PC-3 (cell line): ENCODE data around the gene DHCR7. TPM values are rescaled to one million over a fixed set of nuclear protein-coding genes. Genes with fewer than 3 reads are reported as not detected.

Experiments
- ATAC-seq: fragments of 200-7000 bp; cut with Tn5 transposase; 2 replicates; pipeline ENCODE4 v1.9.1; 2020; ENCODE audit warnings: mild to moderate bottlenecking, moderate library complexity
- BruUV-seq: library from RNA; stranded (reverse); fragments of 400-500 nt; replicated peaks from 2 replicates; lab custom pipeline; 2021; lab: Mats Ljungman, UMichigan
- CTCF ChIA-PET: fragments of 300-600 bp; sonication (Branson Sonifier 250); formaldehyde crosslinking; loops from one replicate; lab custom pipeline; 2022; ENCODE audit warnings: antibody characterized with exemption; lab: Charles Lee
- POLR2A ChIA-PET: fragments of 300-600 bp; sonication (Branson Sonifier 250); formaldehyde crosslinking; loops from one replicate; lab custom pipeline; 2022; ENCODE audit warnings: antibody characterized with exemption; ENCODE audit not compliant: unreplicated experiment; lab: Charles Lee
- DNase-seq: peaks from one replicate; pipeline ENCODE4 v3.0.0-alpha.2; 2015
- H2AFZ ChIP-seq: fragments of 300-600 bp; sonication (generic); 2 replicates; pipeline ENCODE4 v1.6.0; 2016; ENCODE audit warnings: antibody characterized with exemption, low read length
- H3F3A ChIP-seq: fragments of 300-600 bp; sonication (generic); one replicate; pipeline ENCODE4 v1.6.0; 2017; ENCODE audit warnings: antibody characterized with exemption, low read length, control low read depth, mild to moderate bottlenecking; ENCODE audit not compliant: unreplicated experiment
- H3K27ac ChIP-seq: fragments of 300-600 bp; sonication (generic); 2 replicates; pipeline ENCODE4 v1.5.1; 2016; ENCODE audit warnings: mild to moderate bottlenecking, low read length
- H3K27me3 ChIP-seq: fragments of 300-600 bp; sonication (generic); 2 replicates; pipeline ENCODE4 v1.6.1; 2016; ENCODE audit warnings: low read length, mixed read lengths
- H3K36me3 ChIP-seq: fragments of 300-600 bp; sonication (generic); 2 replicates; pipeline ENCODE4 v1.6.1; 2016; ENCODE audit warnings: low read depth, mixed run types, low read length, mixed read lengths
- H3K4me1 ChIP-seq: fragments of 300-600 bp; sonication (generic); 2 replicates; pipeline ENCODE4 v1.5.1; 2016; ENCODE audit warnings: low read length; ENCODE audit not compliant: insufficient read depth
- H3K4me2 ChIP-seq: fragments of 300-600 bp; sonication (generic); 2 replicates; pipeline ENCODE4 v1.6.0; 2016; ENCODE audit warnings: low read length
- H3K4me3 ChIP-seq: fragments of 300-600 bp; sonication (generic); 2 replicates; pipeline ENCODE4 v1.5.1; 2016; ENCODE audit warnings: mild to moderate bottlenecking, low read length, mixed read lengths
- H3K79me2 ChIP-seq: fragments of 300-600 bp; sonication (generic); 2 replicates; pipeline ENCODE4 v1.6.1; 2017; ENCODE audit warnings: low read length, mixed read lengths
- H3K9ac ChIP-seq: fragments of 300-600 bp; sonication (generic); 2 replicates; pipeline ENCODE4 v1.6.0; 2016; ENCODE audit warnings: mild to moderate bottlenecking, low read length
- H3K9me2 ChIP-seq: fragments of 300-600 bp; sonication (generic); replicated peaks from 2 replicates; pipeline ENCODE4 v1.6.1; 2016; ENCODE audit warnings: mixed run types, low read length, mixed read lengths
- H3K9me3 ChIP-seq: fragments of 300-600 bp; sonication (generic); 2 replicates; pipeline ENCODE4 v1.6.1; 2016; ENCODE audit warnings: low read length, mixed read lengths
- H4K20me1 ChIP-seq: fragments of 300-600 bp; sonication (generic); 2 replicates; pipeline ENCODE4 v1.6.1; 2016; ENCODE audit warnings: low read length, mixed read lengths
- CTCF ChIP-seq: fragments of 300-600 bp; sonication (generic); conservative IDR thresholded peaks from 2 replicates; pipeline ENCODE4 v1.5.1; 2017; ENCODE audit warnings: antibody characterized with exemption, low read depth, mild to moderate bottlenecking, low read length
- EZH2 ChIP-seq: fragments of 300-600 bp; sonication (generic); IDR thresholded peaks from one replicate; pipeline ENCODE4 v1.6.1; 2017; ENCODE audit warnings: antibody characterized with exemption, mild to moderate bottlenecking, low read length; ENCODE audit not compliant: unreplicated experiment
- EZH2phosphoT487 ChIP-seq: fragments of 300-600 bp; sonication (generic); IDR thresholded peaks from 2 replicates; pipeline ENCODE4 v1.6.1; 2018; ENCODE audit warnings: mild to moderate bottlenecking, antibody characterized with exemption, low read length, borderline replicate concordance
- intact Hi-C: fragments of 100-400 bp; cut with micrococcal nuclease; formaldehyde crosslinking; loops from 2 replicates; pipeline ENCODE4 v1.9.0; 2023
- total RNA-seq: library from RNA; depleted of rRNA; stranded (reverse); fragments of >200 nt; gene quantifications from 2 replicates; pipeline ENCODE4 v1.2.3, GENCODE V29; 2014

Gene DHCR7
- total RNA-seq, 1 experiment from 2014 or later = 127 TPM

- POLR2A ChIA-PET = no interaction called here
- CTCF ChIA-PET = no interaction called here
- Histone ChIP-seq H4K20me1 (no peaks in the 10 kb centered on the region), H3K79me2 (no peaks in the 10 kb centered on the region), H3K9me3 (no peaks in the 10 kb centered on the region), H3K9me2 (no peaks in the 10 kb centered on the region), H3F3A (no peaks in the 10 kb centered on the region), H3K4me2 (no peak overlapping the region), H3K4me1 (no peaks in the 10 kb centered on the region), H2AFZ (no peak overlapping the region), H3K36me3 (no peaks in the 10 kb centered on the region), H3K27me3 (peaks cover 90% of the 10 kb centered on the region), H3K4me3 (no peak overlapping the region), H3K9ac (no peak overlapping the region), H3K27ac (no peak overlapping the region)
- DNase-seq (no peak), ATAC-seq (no peak)
- BruUV-seq = no TSS peak
- intact Hi-C loops = no loop called here
- no peak for TF ChIP-seq EZH2
- no peak for TF ChIP-seq CTCF
- TF ChIP-seq EZH2phosphoT487 = no peak
Observed at GRCh38 chr11:71391796-71392195, 56.4 kb downstream of the DHCR7 start.

- Histone ChIP-seq H3K4me3 (no peak overlapping the region), H3F3A (no peaks in the 10 kb centered on the region), H3K4me1 (no peaks in the 10 kb centered on the region), H3K27ac (no peak overlapping the region), H3K36me3 (no peaks in the 10 kb centered on the region), H3K79me2 (no peaks in the 10 kb centered on the region), H3K9me3 (no peaks in the 10 kb centered on the region), H3K9me2 (no peaks in the 10 kb centered on the region), H3K27me3 (peaks cover 95% of the 10 kb centered on the region), H3K9ac (no peak overlapping the region), H2AFZ (no peak overlapping the region), H4K20me1 (no peaks in the 10 kb centered on the region), H3K4me2 (no peak overlapping the region)
- no TSS peak for BruUV-seq
- CTCF ChIA-PET = no interaction called here
- POLR2A ChIA-PET = interaction anchor here (0.6 kb wide), 1 partner anchor 62 kb away, joined by 4 read pairs; the partner anchor contains the start of gene NADSYN1
- DNase-seq (no peak), ATAC-seq (no peak)
- no peak for TF ChIP-seq EZH2phosphoT487
- intact Hi-C loops = no loop called here
Observed at GRCh38 chr11:71391352-71391751, 56.8 kb downstream of the DHCR7 start.

GRCh38 chr11:71388637-71389235 lies 59.5 kb downstream of the DHCR7 start:
- TF ChIP-seq CTCF (no peak), EZH2phosphoT487 (no peak), EZH2 (no peak)
- H3K9me2 ChIP-seq = no peaks in the 10 kb centered on the region
- DNase-seq (no peak), ATAC-seq (no peak)
- no peaks in the 10 kb centered on the region for H4K20me1 ChIP-seq
- H2AFZ ChIP-seq = no peak overlapping the region
- ChIA-PET POLR2A (no interaction called here), CTCF (no interaction called here)
- no peak overlapping the region for H3K4me2 ChIP-seq
- intact Hi-C loops = no loop called here
- H3K27me3 ChIP-seq = peaks cover 96% of the 10 kb centered on the region
- H3K9me3 ChIP-seq = no peaks in the 10 kb centered on the region
- no peak overlapping the region for H3K27ac ChIP-seq
- H3K4me1 ChIP-seq = no peaks in the 10 kb centered on the region
- no peaks in the 10 kb centered on the region for H3F3A ChIP-seq
- no TSS peak for BruUV-seq
- H3K9ac ChIP-seq = no peak overlapping the region
- H3K4me3 ChIP-seq = no peak overlapping the region
- H3K79me2 ChIP-seq = no peaks in the 10 kb centered on the region
- H3K36me3 ChIP-seq = no peaks in the 10 kb centered on the region
